ENCODE measurements around the gene ADAM15. TPM values are rescaled to one million over a fixed set of nuclear protein-coding genes. Genes with fewer than 3 reads are reported as not detected.

Gene ADAM15
- total RNA-seq, 1 donor from 2014 or later: 382 TPM

DNA sequence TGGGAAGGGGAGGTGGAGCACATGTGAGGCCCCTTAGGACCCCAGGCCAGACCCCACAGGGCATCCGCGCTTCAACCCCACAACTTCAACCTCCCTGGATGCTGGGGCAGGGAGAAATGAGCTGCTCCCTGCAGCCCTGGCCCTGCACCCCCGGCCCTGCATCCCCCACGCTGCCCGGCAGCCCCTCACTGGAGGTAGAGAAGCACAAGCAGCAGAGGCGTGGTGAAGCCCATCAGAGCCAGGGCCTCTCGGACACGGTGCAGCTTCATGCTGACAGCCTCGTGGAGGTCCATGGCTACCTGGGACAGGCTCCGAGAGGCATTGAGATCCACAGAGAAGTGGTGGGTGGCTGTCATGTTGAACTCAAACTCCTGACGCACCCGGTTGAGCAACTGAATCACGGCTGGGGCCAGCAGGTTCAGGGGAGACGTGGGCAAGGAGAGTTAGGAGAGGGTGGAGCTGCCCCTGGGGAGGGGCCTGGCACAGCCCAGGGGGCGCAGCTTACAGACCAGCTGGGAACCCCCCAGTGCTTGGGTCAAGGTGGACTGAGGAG lies 20.8 kb upstream of the ADAM15 start:
- H3K4me3 Mint-ChIP-seq (ENCODE audit: unreplicated experiment): no peak overlapping the region
- peaks cover 17% of the 10 kb centered on the region for H3K4me1 Mint-ChIP-seq (ENCODE audit: unreplicated experiment)
- H3K9me3 Mint-ChIP-seq (ENCODE audit: unreplicated experiment): no peaks in the 10 kb centered on the region
- TF ChIP-seq, protein P1, sequence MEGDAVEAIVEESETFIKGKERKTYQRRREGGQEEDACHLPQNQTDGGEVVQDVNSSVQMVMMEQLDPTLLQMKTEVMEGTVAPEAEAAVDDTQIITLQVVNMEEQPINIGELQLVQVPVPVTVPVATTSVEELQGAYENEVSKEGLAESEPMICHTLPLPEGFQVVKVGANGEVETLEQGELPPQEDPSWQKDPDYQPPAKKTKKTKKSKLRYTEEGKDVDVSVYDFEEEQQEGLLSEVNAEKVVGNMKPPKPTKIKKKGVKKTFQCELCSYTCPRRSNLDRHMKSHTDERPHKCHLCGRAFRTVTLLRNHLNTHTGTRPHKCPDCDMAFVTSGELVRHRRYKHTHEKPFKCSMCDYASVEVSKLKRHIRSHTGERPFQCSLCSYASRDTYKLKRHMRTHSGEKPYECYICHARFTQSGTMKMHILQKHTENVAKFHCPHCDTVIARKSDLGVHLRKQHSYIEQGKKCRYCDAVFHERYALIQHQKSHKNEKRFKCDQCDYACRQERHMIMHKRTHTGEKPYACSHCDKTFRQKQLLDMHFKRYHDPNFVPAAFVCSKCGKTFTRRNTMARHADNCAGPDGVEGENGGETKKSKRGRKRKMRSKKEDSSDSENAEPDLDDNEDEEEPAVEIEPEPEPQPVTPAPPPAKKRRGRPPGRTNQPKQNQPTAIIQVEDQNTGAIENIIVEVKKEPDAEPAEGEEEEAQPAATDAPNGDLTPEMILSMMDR (IDR thresholded peaks at IDR 0.05; ENCODE audit: unreplicated experiment): no peak
- H3K36me3 Mint-ChIP-seq (ENCODE audit: low read depth, unreplicated experiment): peaks cover 8% of the 10 kb centered on the region
- H3K27ac Mint-ChIP-seq (ENCODE audit: unreplicated experiment): no peak overlapping the region
- no peak for DNase-seq (ENCODE audit: low spot score)
- H3K27me3 Mint-ChIP-seq (ENCODE audit: unreplicated experiment): peaks cover 15% of the 10 kb centered on the region

DNA sequence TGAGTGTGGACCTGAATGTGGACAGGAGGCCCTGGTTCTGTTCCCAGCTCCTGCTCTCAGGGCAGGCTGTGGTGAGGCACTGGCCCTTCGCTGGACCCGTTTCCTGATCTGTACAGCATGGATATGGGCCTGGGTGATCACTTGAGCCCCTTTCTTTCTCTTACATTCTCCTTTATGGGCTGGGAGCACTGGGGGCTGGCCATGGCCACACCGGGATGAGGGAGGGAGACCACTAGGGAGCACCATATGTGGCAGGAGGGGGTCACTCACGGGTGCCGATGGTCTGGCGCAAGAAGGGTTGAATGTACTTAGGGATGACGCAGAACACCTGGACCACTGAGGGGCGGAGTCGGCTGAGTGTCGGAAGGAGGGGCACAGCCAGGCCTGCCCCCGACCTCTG lies 20.2 kb upstream of the ADAM15 start:
- Mint-ChIP-seq H3K9me3 (ENCODE audit: unreplicated experiment) (no peaks in the 10 kb centered on the region), H3K36me3 (ENCODE audit: low read depth, unreplicated experiment) (peaks cover 8% of the 10 kb centered on the region), H3K4me1 (ENCODE audit: unreplicated experiment) (peaks cover 21% of the 10 kb centered on the region), H3K4me3 (ENCODE audit: unreplicated experiment) (no peak overlapping the region), H3K27me3 (ENCODE audit: unreplicated experiment) (peaks cover 15% of the 10 kb centered on the region), H3K27ac (ENCODE audit: unreplicated experiment) (no peak overlapping the region)
- no peak for DNase-seq (ENCODE audit: low spot score)
- TF ChIP-seq, protein P1 (IDR thresholded peaks at IDR 0.05; ENCODE audit: unreplicated experiment): no peak

DNA sequence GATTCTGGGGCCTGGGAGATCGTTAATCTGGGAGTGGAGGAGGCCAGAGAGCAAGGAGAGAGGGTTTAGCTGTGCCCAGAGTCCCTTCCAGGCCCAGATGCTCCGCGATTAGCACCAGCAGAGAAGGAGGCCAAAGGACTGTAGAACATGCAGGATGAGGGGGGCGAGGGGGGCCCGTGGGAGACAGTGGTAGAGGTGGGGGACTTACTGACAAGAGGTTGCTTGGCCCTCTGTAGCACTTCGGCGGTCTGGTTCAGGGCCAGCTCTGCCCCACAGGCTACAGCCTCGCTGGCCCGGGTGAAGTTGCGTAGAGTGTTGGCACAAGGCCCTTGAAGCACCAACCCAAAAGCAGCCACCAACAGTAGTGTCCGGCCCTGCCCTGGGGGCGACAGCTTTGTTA lies 18.2 kb upstream of the ADAM15 start:
- Mint-ChIP-seq H3K36me3 (ENCODE audit: low read depth, unreplicated experiment) (peaks cover 8% of the 10 kb centered on the region), H3K4me1 (ENCODE audit: unreplicated experiment) (peaks cover 41% of the 10 kb centered on the region), H3K27me3 (ENCODE audit: unreplicated experiment) (peaks cover 16% of the 10 kb centered on the region), H3K9me3 (ENCODE audit: unreplicated experiment) (no peaks in the 10 kb centered on the region), H3K4me3 (ENCODE audit: unreplicated experiment) (no peak overlapping the region), H3K27ac (ENCODE audit: unreplicated experiment) (no peak overlapping the region)
- DNase-seq (ENCODE audit: low spot score): no peak
- TF ChIP-seq, protein P1 (IDR thresholded peaks at IDR 0.05; ENCODE audit: unreplicated experiment): no peak

DNA sequence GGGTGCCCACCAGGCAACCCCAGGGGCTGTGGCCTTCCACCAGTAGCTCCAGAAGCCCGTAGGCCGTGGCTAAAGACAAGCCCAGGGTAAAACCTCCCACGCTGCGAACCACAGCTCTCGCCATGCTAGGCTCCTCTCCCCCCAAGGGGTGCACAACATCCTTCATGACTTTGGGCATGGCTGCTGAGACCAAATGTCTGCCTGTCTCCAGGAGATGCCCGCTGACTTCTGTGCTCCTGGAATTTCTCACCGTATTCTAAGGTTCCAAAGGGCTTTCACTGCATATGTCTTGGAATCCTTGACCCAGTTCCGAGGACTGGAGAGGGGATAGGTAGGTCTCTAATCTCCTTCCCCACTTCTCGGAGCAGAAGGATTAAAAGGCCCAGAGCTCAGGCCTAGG lies 17.6 kb upstream of the ADAM15 start, which contains the start of the genes DCST1 and DCST2:
TSS of gene DCST1 (plus strand) at position 301 of the 400 bp plus-strand sequence. CDS start 213 bp downstream, outside the sequence.
TSS of gene DCST2 (minus strand) at position 258 of the 400 bp plus-strand sequence. CDS start at position 178, 80 bp downstream.
- Mint-ChIP-seq H3K4me1 (ENCODE audit: unreplicated experiment) (peaks cover 47% of the 10 kb centered on the region), H3K27ac (ENCODE audit: unreplicated experiment) (peak within 1 kb of the TSS; percentile 14), H3K36me3 (ENCODE audit: low read depth, unreplicated experiment) (peaks cover 8% of the 10 kb centered on the region), H3K4me3 (ENCODE audit: unreplicated experiment) (peak within 1 kb of the TSS; percentile 84), H3K9me3 (ENCODE audit: unreplicated experiment) (no peaks in the 10 kb centered on the region), H3K27me3 (ENCODE audit: unreplicated experiment) (peaks cover 16% of the 10 kb centered on the region)
- TF ChIP-seq, protein P1 (IDR thresholded peaks at IDR 0.05; ENCODE audit: unreplicated experiment): no peak
- no peak for DNase-seq (ENCODE audit: low spot score)
